ENCODE results near the gene RAB20. TPM values are rescaled to one million over a fixed set of nuclear protein-coding genes. Genes with fewer than 3 reads are reported as not detected.

Gene RAB20
- total RNA-seq = 6.6 and 13.5 TPM in 2 replicates

DNA sequence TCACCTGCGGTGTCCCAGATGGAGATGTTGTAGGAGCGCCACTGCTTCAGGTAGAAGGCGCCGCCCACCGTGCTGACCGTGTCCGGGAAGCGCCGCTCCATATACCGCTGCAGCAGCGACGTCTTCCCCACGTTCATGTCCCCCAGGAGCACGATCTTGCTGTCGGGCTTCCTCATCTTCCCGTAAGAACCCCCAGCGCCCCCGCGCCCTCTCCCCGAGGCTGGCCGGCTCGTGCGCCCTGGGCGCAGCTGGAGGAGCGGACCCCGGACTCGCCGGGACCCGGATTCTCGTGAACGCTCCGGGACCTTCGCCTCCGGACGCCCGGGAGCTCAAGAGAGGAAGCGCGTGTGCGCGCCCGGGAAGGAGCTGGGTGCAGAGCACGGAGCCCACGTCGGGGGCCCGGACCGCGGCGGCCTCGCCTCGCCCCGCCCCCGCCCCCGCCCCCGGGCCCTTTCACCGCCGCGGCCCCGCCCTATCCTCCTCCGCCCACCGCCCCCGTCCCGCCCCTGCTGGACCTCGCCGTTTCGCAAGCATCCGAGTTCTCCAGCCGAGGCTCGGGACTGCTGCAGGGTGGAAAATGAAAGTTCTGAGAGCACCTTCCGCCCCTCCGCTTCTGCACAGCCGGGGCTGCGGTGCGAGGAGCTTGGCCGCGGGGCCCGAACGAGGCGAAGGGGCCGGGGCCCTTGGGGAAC is at the start of gene RAB20:
Gene RAB20, minus strand, starts transcription at position 379 of the 692 bp plus-strand sequence. Its CDS starts 203 bp downstream, at position 176.

Other genes starting within 250 kb of the RAB20 start
- 17.6 and 20.4 TPM in 2 replicates for gene NAXD, start 53.8 kb upstream of the RAB20 start, total RNA-seq
- 52.6 and 55.1 TPM in 2 replicates for gene CARS2, start 144.4 kb upstream of the RAB20 start, total RNA-seq
- 7.7 and 9.5 TPM in 2 replicates for gene ING1, start 152.0 kb upstream of the RAB20 start, total RNA-seq